Measurements from ENCODE around the gene KNTC1.

DNA sequence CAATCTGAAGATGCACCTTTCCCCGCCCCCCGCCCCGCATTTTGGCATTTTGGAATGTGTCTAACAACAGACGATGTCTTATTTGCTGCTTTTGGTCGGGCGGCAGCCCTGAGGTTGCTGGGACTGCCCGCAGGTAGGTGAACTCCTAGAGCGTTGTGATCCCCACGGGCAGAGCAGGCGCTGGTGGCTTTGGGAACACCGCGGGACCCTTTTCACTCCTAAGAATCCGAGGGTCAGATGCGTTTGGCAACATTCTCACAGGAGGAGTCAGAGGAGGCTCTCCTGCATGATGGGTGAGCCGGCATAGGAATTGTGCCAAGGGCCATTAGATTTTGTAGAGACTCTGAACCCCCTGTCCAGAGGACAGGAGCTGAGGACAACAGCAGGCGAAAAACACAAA is 134.2 kb downstream of the KNTC1 start:
- TF ChIP-seq, protein P1, sequence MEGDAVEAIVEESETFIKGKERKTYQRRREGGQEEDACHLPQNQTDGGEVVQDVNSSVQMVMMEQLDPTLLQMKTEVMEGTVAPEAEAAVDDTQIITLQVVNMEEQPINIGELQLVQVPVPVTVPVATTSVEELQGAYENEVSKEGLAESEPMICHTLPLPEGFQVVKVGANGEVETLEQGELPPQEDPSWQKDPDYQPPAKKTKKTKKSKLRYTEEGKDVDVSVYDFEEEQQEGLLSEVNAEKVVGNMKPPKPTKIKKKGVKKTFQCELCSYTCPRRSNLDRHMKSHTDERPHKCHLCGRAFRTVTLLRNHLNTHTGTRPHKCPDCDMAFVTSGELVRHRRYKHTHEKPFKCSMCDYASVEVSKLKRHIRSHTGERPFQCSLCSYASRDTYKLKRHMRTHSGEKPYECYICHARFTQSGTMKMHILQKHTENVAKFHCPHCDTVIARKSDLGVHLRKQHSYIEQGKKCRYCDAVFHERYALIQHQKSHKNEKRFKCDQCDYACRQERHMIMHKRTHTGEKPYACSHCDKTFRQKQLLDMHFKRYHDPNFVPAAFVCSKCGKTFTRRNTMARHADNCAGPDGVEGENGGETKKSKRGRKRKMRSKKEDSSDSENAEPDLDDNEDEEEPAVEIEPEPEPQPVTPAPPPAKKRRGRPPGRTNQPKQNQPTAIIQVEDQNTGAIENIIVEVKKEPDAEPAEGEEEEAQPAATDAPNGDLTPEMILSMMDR (IDR thresholded peaks at IDR 0.05 in 4 of 5, conservative IDR thresholded peaks at IDR 0.05 in 1 of 5): no peak
- no peak for TF ChIP-seq POLR2A (IDR thresholded peaks at IDR 0.05)

Data from gastrocnemius medialis (tissue), 4 donors.